ENCODE results near the gene BTBD6.

The BTBD6 gene

GRCh38 chr14:105240811-105241576 lies 7.3 kb upstream of the BTBD6 start:
- TF ChIP-seq NFIC (IDR thresholded peaks at IDR 0.05) (no peak), RAD21 (IDR thresholded peaks at IDR 0.05; ENCODE audit: low read depth) (no peak), CEBPB (IDR thresholded peaks at IDR 0.05) (no peak), CREB1 (IDR thresholded peaks at IDR 0.05; ENCODE audit: low read depth) (no peak), ZBTB7A (IDR thresholded peaks at IDR 0.05; ENCODE audit: low read depth) (no peak), USF1 (IDR thresholded peaks at IDR 0.05) (no peak), EGR1 (IDR thresholded peaks at IDR 0.05) (no peak)

GRCh38 chr14:105241641-105242040 lies 6.7 kb upstream of the BTBD6 start:
- TF ChIP-seq RAD21 (IDR thresholded peaks at IDR 0.05; ENCODE audit: low read depth): no peak
- no peak for TF ChIP-seq REST (IDR thresholded peaks at IDR 0.05; ENCODE audit: low read depth)
- TF ChIP-seq ZBTB7A (IDR thresholded peaks at IDR 0.05; ENCODE audit: low read depth): no peak
- TF ChIP-seq MAX (IDR thresholded peaks at IDR 0.05): no peak
- no peak for TF ChIP-seq TEAD4 (IDR thresholded peaks at IDR 0.05)
- TF ChIP-seq TAF1 (IDR thresholded peaks at IDR 0.05; ENCODE audit: low read depth): no peak
- TF ChIP-seq USF1 (IDR thresholded peaks at IDR 0.05): no peak
- TF ChIP-seq TCF12 (IDR thresholded peaks at IDR 0.05; ENCODE audit: low read depth): no peak
- TF ChIP-seq YY1 (IDR thresholded peaks at IDR 0.05; ENCODE audit: low read depth): no peak
- no peak for TF ChIP-seq CREB1 (IDR thresholded peaks at IDR 0.05; ENCODE audit: low read depth)
- TF ChIP-seq FOXM1 (IDR thresholded peaks at IDR 0.05; ENCODE audit: borderline replicate concordance, low read depth): no peak
- no peak for TF ChIP-seq EGR1 (IDR thresholded peaks at IDR 0.05)
- no peak for TF ChIP-seq NFIC (IDR thresholded peaks at IDR 0.05)
- TF ChIP-seq EP300 (IDR thresholded peaks at IDR 0.05; ENCODE audit: borderline replicate concordance): no peak
- TF ChIP-seq CEBPB (IDR thresholded peaks at IDR 0.05): no peak

- no peak for TF ChIP-seq TAF1 (IDR thresholded peaks at IDR 0.05; ENCODE audit: low read depth)
- TF ChIP-seq YY1 (IDR thresholded peaks at IDR 0.05; ENCODE audit: low read depth): no peak
- no peak for TF ChIP-seq TEAD4 (IDR thresholded peaks at IDR 0.05)
- TF ChIP-seq TCF12 (IDR thresholded peaks at IDR 0.05; ENCODE audit: low read depth): no peak
- TF ChIP-seq CREB1 (IDR thresholded peaks at IDR 0.05; ENCODE audit: low read depth): no peak
- no peak for TF ChIP-seq USF1 (IDR thresholded peaks at IDR 0.05)
- TF ChIP-seq EP300 (IDR thresholded peaks at IDR 0.05; ENCODE audit: borderline replicate concordance): no peak
- TF ChIP-seq FOXM1 (IDR thresholded peaks at IDR 0.05; ENCODE audit: borderline replicate concordance, low read depth): no peak
- no peak for TF ChIP-seq NFIC (IDR thresholded peaks at IDR 0.05)
- no peak for TF ChIP-seq MAX (IDR thresholded peaks at IDR 0.05)
- TF ChIP-seq EGR1 (IDR thresholded peaks at IDR 0.05): no peak
- TF ChIP-seq RAD21 (IDR thresholded peaks at IDR 0.05; ENCODE audit: low read depth): no peak
- no peak for TF ChIP-seq CEBPB (IDR thresholded peaks at IDR 0.05)
Observed at GRCh38 chr14:105244334-105244733, 4.0 kb upstream of the BTBD6 start.

- no peak for TF ChIP-seq CEBPB (IDR thresholded peaks at IDR 0.05)
- no peak for TF ChIP-seq CREB1 (IDR thresholded peaks at IDR 0.05; ENCODE audit: low read depth)
- no peak for TF ChIP-seq USF1 (IDR thresholded peaks at IDR 0.05)
- TF ChIP-seq NFIC (IDR thresholded peaks at IDR 0.05): no peak
- TF ChIP-seq TAF1 (IDR thresholded peaks at IDR 0.05; ENCODE audit: low read depth): no peak
- TF ChIP-seq RAD21 (IDR thresholded peaks at IDR 0.05; ENCODE audit: low read depth): no peak
Observed at GRCh38 chr14:105247026-105247425, 1.3 kb upstream of the BTBD6 start.

- TF ChIP-seq REST (IDR thresholded peaks at IDR 0.05; ENCODE audit: low read depth): no peak
- TF ChIP-seq ZBTB7A (IDR thresholded peaks at IDR 0.05; ENCODE audit: low read depth): no peak
- TF ChIP-seq EGR1 (IDR thresholded peaks at IDR 0.05): no peak
- TF ChIP-seq MAX (IDR thresholded peaks at IDR 0.05): no peak
- no peak for TF ChIP-seq RAD21 (IDR thresholded peaks at IDR 0.05; ENCODE audit: low read depth)
- TF ChIP-seq CREB1 (IDR thresholded peaks at IDR 0.05; ENCODE audit: low read depth): no peak
- TF ChIP-seq TCF12 (IDR thresholded peaks at IDR 0.05; ENCODE audit: low read depth): no peak
- no peak for TF ChIP-seq YY1 (IDR thresholded peaks at IDR 0.05; ENCODE audit: low read depth)
- no peak for TF ChIP-seq USF1 (IDR thresholded peaks at IDR 0.05)
- no peak for TF ChIP-seq NFIC (IDR thresholded peaks at IDR 0.05)
- TF ChIP-seq EP300 (IDR thresholded peaks at IDR 0.05; ENCODE audit: borderline replicate concordance): no peak
- TF ChIP-seq TEAD4 (IDR thresholded peaks at IDR 0.05): no peak
- TF ChIP-seq TAF1 (IDR thresholded peaks at IDR 0.05; ENCODE audit: low read depth): no peak
- no peak for TF ChIP-seq CEBPB (IDR thresholded peaks at IDR 0.05)
- no peak for TF ChIP-seq FOXM1 (IDR thresholded peaks at IDR 0.05; ENCODE audit: borderline replicate concordance, low read depth)
Observed at GRCh38 chr14:105247715-105248367, 492 bp upstream of the BTBD6 start.
